ENCODE data around the gene MYO1D. TPM values are rescaled to one million over a fixed set of nuclear protein-coding genes. Genes with fewer than 3 reads are reported as not detected.

The MYO1D gene
- total and polyA plus RNA-seq, 2 donors (not counting 3 experiments of a cell fraction or from before 2014, with no cell fraction given) = 37.8 to 85.5 TPM

GRCh38 chr17:32756696-32757095, 120.2 kb downstream of the MYO1D start:
- dilution Hi-C loops (cut with MboI; ENCODE audit: extremely low pct_ligation_motif_present, low sequenced_read_pairs) = no loop called here
- FAIRE-seq (no peak), DNase-seq (ENCODE audit: low read depth, low spot score) (no peak)
- Histone ChIP-seq H3K27ac (ENCODE audit: insufficient read depth, low read depth, low read length) (no peak overlapping the region), H3K79me2 (ENCODE audit: control insufficient read depth, insufficient read depth, low read length) (no peaks in the 10 kb centered on the region), H2AFZ (ENCODE audit: low read depth, low read length) (no peak overlapping the region), H3K4me3 (replicated peaks in 1 of 3; ENCODE audit: insufficient read depth in 1 of 3, low read depth in 1 of 3, low read length in 3 of 3) (no peak overlapping the region), H4K20me1 (replicated peaks; ENCODE audit: control insufficient read depth, extremely low read depth, insufficient read depth, low read length) (no peaks in the 10 kb centered on the region), H3K4me2 (ENCODE audit: insufficient read depth, low read length) (no peak overlapping the region), H3K9me1 (replicated peaks; ENCODE audit: control insufficient read depth, extremely low read depth, insufficient read depth, low read length) (no peaks in the 10 kb centered on the region), H3K36me3 (ENCODE audit: control insufficient read depth in 2 of 2, extremely low read depth in 1 of 2, insufficient read depth in 2 of 2, low read length in 2 of 2) (peaks cover 0 to 5% of the 10 kb centered on the region in 2 experiments), H3K9ac (replicated peaks; ENCODE audit: extremely low read depth, insufficient read depth, low read length) (no peak overlapping the region), H3K9me3 (replicated peaks; ENCODE audit: control insufficient read depth, insufficient read depth, low read length) (no peaks in the 10 kb centered on the region), H3K4me1 (ENCODE audit: control insufficient read depth, extremely low read depth, insufficient read depth, low read length) (no peaks in the 10 kb centered on the region), H3K27me3 (ENCODE audit: control insufficient read depth in 2 of 2, insufficient read depth in 2 of 2, low read length in 2 of 2) (no peaks in the 10 kb centered on the region)
- ChIA-PET POLR2A (interaction anchor here (0.7 kb wide), 1 partner anchor 9 kb away, joined by 5 read pairs; no protein-coding TSS in a partner anchor), CTCF (interaction anchor here (1.1 to 2.3 kb wide), 6 partner anchors 98 to 295 kb away, joined by 3 to 24 read pairs (median 12); partner anchors contain the start of genes CDK5R1 and MYO1D)
- BruUV-seq (replicated peaks) = no TSS peak
- intact Hi-C loops (cut with micrococcal nuclease) = no loop called here
- TF ChIP-seq EZH2 (IDR thresholded peaks at IDR 0.05; ENCODE audit: borderline replicate concordance, low read depth, low read length, severe bottlenecking) = no peak
- TF ChIP-seq FOS (IDR thresholded peaks at IDR 0.05; ENCODE audit: borderline replicate concordance, insufficient read depth, low read length) = no peak
- no peak for TF ChIP-seq JUN (IDR thresholded peaks at IDR 0.05; ENCODE audit: borderline replicate concordance, insufficient read depth, insufficient read length, low read depth)
- TF ChIP-seq POLR2AphosphoS5 (IDR thresholded peaks at IDR 0.05; ENCODE audit: insufficient read depth, low read depth, low read length) = no peak
- no peak for TF ChIP-seq MYC (IDR thresholded peaks at IDR 0.05; ENCODE audit: low read depth, low read length)
- no peak for TF ChIP-seq POLR2A (IDR thresholded peaks at IDR 0.05; ENCODE audit: low read depth, low read length)

GRCh38 chr17:32755045-32755805, 121.7 kb downstream of the MYO1D start:
- Histone ChIP-seq H2AFZ (ENCODE audit: low read depth, low read length) (no peak overlapping the region), H3K79me2 (ENCODE audit: control insufficient read depth, insufficient read depth, low read length) (no peaks in the 10 kb centered on the region), H3K4me2 (ENCODE audit: insufficient read depth, low read length) (no peak overlapping the region), H3K27ac (ENCODE audit: insufficient read depth, low read depth, low read length) (no peak overlapping the region), H3K9me1 (replicated peaks; ENCODE audit: control insufficient read depth, extremely low read depth, insufficient read depth, low read length) (no peaks in the 10 kb centered on the region), H4K20me1 (replicated peaks; ENCODE audit: control insufficient read depth, extremely low read depth, insufficient read depth, low read length) (no peaks in the 10 kb centered on the region), H3K9ac (replicated peaks; ENCODE audit: extremely low read depth, insufficient read depth, low read length) (no peak overlapping the region), H3K9me3 (replicated peaks; ENCODE audit: control insufficient read depth, insufficient read depth, low read length) (no peaks in the 10 kb centered on the region), H3K36me3 (ENCODE audit: control insufficient read depth in 2 of 2, extremely low read depth in 1 of 2, insufficient read depth in 2 of 2, low read length in 2 of 2) (peaks cover 0 to 5% of the 10 kb centered on the region in 2 experiments), H3K27me3 (ENCODE audit: control insufficient read depth in 2 of 2, insufficient read depth in 2 of 2, low read length in 2 of 2) (no peaks in the 10 kb centered on the region), H3K4me3 (replicated peaks in 1 of 3; ENCODE audit: insufficient read depth in 1 of 3, low read depth in 1 of 3, low read length in 3 of 3) (no peak overlapping the region), H3K4me1 (ENCODE audit: control insufficient read depth, extremely low read depth, insufficient read depth, low read length) (no peaks in the 10 kb centered on the region)
- POLR2A ChIA-PET = interaction anchor here (1.3 kb wide), 1 partner anchor 269 kb away, joined by 3 read pairs; no protein-coding TSS in a partner anchor
- no TSS peak for BruUV-seq (replicated peaks)
- intact Hi-C loops (cut with micrococcal nuclease) (loop anchor here (1.0 kb wide), 3 partner anchors 96 to 294 kb away; no protein-coding TSS in a partner anchor), dilution Hi-C loops (cut with MboI; ENCODE audit: extremely low pct_ligation_motif_present, low sequenced_read_pairs) (no loop called here)
- CTCF ChIA-PET = interaction anchor here (0.7 to 2.6 kb wide), 29 partner anchors 10 to 311 kb away, joined by 3 to 52 read pairs (median 5); partner anchors contain the start of genes CDK5R1, MYO1D and PSMD11
- TF ChIP-seq CTCF (IDR thresholded peaks at IDR 0.05; ENCODE audit: extremely low read depth in 1 of 2, insufficient read depth in 1 of 2, low read depth in 1 of 2, low read length in 2 of 2) = peak; percentile 26 to 37
- no peak for TF ChIP-seq POLR2AphosphoS5 (IDR thresholded peaks at IDR 0.05; ENCODE audit: insufficient read depth, low read depth, low read length)
- peak; percentile 83 for TF ChIP-seq JUN (IDR thresholded peaks at IDR 0.05; ENCODE audit: borderline replicate concordance, insufficient read depth, insufficient read length, low read depth)
- DNase-seq (ENCODE audit: low read depth, low spot score) (peak; percentile 84), FAIRE-seq (no peak)
